Spleen (tissue), 11 donors: ENCODE measurements around the gene TAF1L. TPM values are rescaled to one million over a fixed set of nuclear protein-coding genes. Genes with fewer than 3 reads are reported as not detected.
A peak's percentile ranks its signal among the peaks of the same experiment; 100 is the strongest.
"Not testable (repeated sequence)": the region's sequence is repeated elsewhere in the genome, so short reads cannot be mapped to it uniquely, and the experiment has no call there.

ENCODE experiments used
- DNase-seq: peaks from one replicate; pipeline ENCODE4 v3.0.0-alpha.2; 2020
- H3K27ac ChIP-seq, 8 donors: fragments of 200-600 bp; sonication (generic) in 7 of 8; 1 replicate in 4 of 8; 2 replicates in 4 of 8; pipeline versions ENCODE4 v1.5.0 to v1.8.0; 2016 to 2021; ENCODE audit warnings: inconsistent platforms in 4 of 8, mild to moderate bottlenecking in 4 of 8, moderate library complexity in 1 of 8
- H3K27me3 ChIP-seq, 7 donors: fragments of 200-600 bp; sonication (generic) in 6 of 7; replicated peaks in 1 of 7; 1 replicate in 4 of 7; 2 replicates in 3 of 7; pipeline versions ENCODE4 v1.5.0 to v1.8.0; 2016 to 2021; ENCODE audit warnings: inconsistent platforms in 3 of 7, mild to moderate bottlenecking in 1 of 7
- H3K36me3 ChIP-seq, 6 donors: fragments of 200-600 bp; sonication (generic) in 5 of 6; 1 replicate in 4 of 6; 2 replicates in 2 of 6; pipeline versions ENCODE4 v1.5.0 to v1.8.0; 2016 to 2021; ENCODE audit warnings: inconsistent platforms in 2 of 6
- H3K4me1 ChIP-seq, 6 donors: fragments of 200-600 bp; sonication (generic) in 5 of 6; 1 replicate in 3 of 6; 2 replicates in 3 of 6; pipeline versions ENCODE4 v1.5.0 to v1.8.0; 2016 to 2021; ENCODE audit warnings: inconsistent platforms in 3 of 6
- H3K4me3 ChIP-seq, 8 donors: fragments of 200-600 bp; sonication (generic) in 7 of 8; 1 replicate in 4 of 8; 2 replicates in 4 of 8; pipeline versions ENCODE4 v1.5.0 to v1.8.0; 2016 to 2021; ENCODE audit warnings: inconsistent platforms in 4 of 8, mild to moderate bottlenecking in 4 of 8, moderate library complexity in 2 of 8
- H3K9me3 ChIP-seq, 8 donors: fragments of 200-600 bp; sonication (generic) in 7 of 8; 1 replicate in 4 of 8; 2 replicates in 4 of 8; pipeline versions ENCODE4 v1.5.0 to v1.8.0; 2016 to 2021; ENCODE audit warnings: inconsistent platforms in 4 of 8
- POLR2A ChIP-seq, 3 donors: fragments of 450-650 bp; IDR thresholded peaks; one replicate each; pipeline ENCODE4 v1.5.1; 2017; ENCODE audit warnings: antibody characterized with exemption in 3 of 3, mild to moderate bottlenecking in 1 of 3
- POLR2AphosphoS5 ChIP-seq, 3 donors: sonication (generic); formaldehyde crosslinking; IDR thresholded peaks; one replicate each; pipeline ENCODE4 v1.5.1; 2017; ENCODE audit warnings: antibody characterized with exemption in 3 of 3
- WGBS, 5 donors: extraction: QIAGEN DNeasy Blood & Tissue Kit in 3 of 5; methylation state at CpG; one replicate each; pipeline versions ENCODE4 v1.1.5 to v1.1.7; 2013 to 2018; 5-methylcytosine and 5-hydroxymethylcytosine counted together
- intact Hi-C: fragments of 100-400 bp; cut with DNase I; formaldehyde crosslinking; loops from one replicate; pipeline ENCODE4 v1.15.0; 2023; ENCODE audit warnings: low total_unique reads
- polyA plus RNA-seq, 3 donors: library from polyadenylated mRNA; stranded (reverse); fragments of 200-250 nt; gene quantifications; one replicate each; pipeline ENCODE4 v1.2.1, GENCODE V29; 2013
- total RNA-seq, 7 donors: library from RNA; depleted of rRNA in 3 of 7; stranded (reverse); fragments of >200 nt in 3 of 7; fragmentation: NEBNext Ultra II Directional in 4 of 7; extraction: Animal tissue kit (Norgen Biotek cat#: 25700) in 4 of 7; gene quantifications; one replicate each; pipeline versions ENCODE4 v1.1.0 to v1.2.1, GENCODE V29; 2016 to 2021
- TF ChIP-seq, protein P1 (sequence below), 11 experiments: fragments of 200-600 bp in 7 of 11; fragments of 450-650 bp in 4 of 11; sonication (generic) in 4 of 11; IDR thresholded peaks in 8 of 11; conservative IDR thresholded peaks in 3 of 11; 1 replicate in 7 of 11; 2 replicates in 4 of 11; pipeline versions ENCODE4 v1.4.0 to v1.8.0; 2016 to 2021; ENCODE audit warnings: antibody characterized with exemption in 11 of 11, inconsistent platforms in 4 of 11, mild to moderate bottlenecking in 1 of 11
- donor health status: healthy with polysubstance abuse.
- donor health status: DM: no; HTN: no; CAD: no; lungs with moderate emphysema.
- donor health status: DM: no; HTN: no; CAD: no.
- donor health status: Bipolar disorder and iron deficiency.
- donor health status: healthy.
- donor health status: DM: no; HTN: no; CAD: no.
- donor health status: DM: yes; HTN: yes; CAD: no.

Gene TAF1L
- total and polyA plus RNA-seq, 10 donors, result 0.07 to 0.17 (median 0.10) TPM; not detected in 6

DNA sequence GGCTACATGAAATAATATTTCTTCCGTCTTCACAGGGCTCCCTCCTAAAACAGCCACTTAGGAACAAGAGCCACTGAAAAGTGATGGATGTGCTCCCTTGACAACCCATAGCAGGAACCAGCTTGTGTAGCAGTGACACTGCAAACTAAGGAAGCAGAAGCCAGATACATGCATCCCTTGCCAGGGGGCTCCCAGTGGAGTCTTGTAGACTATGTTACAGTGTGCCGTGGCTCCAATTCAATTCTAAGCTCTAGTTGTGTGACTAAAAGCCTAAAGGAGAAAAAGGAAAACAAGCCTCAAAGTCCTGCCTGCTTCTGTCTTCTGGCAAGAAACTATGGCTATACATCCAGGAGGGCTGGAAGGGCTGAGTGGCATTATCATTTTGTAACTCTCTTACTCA is 12.2 kb upstream of the TAF1L start:
- intact Hi-C loops, result no loop called here
- WGBS, 5 donors, result 61 to 74% (median 71%) methylated on average over 2 of the region's 2 CpGs
- H3K36me3 ChIP-seq, result no peaks in the 10 kb centered on the region
- H3K4me1 ChIP-seq, result no peaks in the 10 kb centered on the region
- no peak overlapping the region for H3K27ac ChIP-seq
- no peak overlapping the region for H3K4me3 ChIP-seq
- H3K27me3 ChIP-seq, result peaks cover 0 to 19% (median 3%) of the 10 kb centered on the region in 7 donors
- H3K9me3 ChIP-seq, result peaks cover 0 to 15% (median 3%) of the 10 kb centered on the region in 8 donors
- no peak for DNase-seq
- TF ChIP-seq POLR2A (IDR thresholded peaks at IDR 0.05), result no peak

DNA sequence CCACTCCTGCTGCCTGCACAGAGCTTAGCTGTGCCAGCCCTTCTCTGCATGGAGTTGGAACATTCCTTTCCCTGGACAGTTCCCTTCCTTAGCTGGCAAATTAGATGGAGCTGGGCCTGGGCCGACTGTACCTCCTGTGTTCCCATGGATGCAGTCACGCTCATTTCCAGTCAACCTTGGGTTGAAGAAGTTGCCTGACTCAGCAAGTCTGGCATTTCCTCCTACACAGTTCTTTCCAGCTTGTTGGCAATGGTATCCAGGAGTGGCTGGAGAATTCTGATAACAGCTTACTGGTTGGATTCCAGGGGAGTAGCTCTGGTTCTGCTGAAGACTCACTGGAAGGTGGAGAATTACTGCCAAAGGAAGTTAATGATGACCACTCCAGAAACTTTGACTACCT is 9.2 kb upstream of the TAF1L start:
- 64 to 79% (median 67%) methylated on average over 2 of the region's 2 CpGs for WGBS, 5 donors
- intact Hi-C loops, result no loop called here

DNA sequence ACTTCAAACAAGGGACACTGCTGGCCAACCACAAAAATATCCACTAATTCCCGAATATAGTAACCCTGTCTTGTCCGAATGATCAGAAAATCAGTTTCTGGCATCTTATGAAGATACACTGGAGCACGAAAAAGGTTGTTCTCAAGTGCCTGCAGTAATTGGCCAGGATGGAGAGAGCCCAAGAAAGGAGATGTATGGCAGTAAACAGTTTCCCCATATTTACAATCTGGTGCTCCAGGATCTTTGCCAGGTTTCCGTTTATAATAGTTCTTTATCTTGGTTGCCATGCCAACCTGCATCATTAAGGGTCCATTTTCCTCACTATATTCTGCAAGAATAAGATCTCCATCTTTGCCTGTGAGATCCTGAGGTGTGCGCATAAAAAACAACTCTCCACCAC is 2.3 kb downstream of the TAF1L start:
- DNase-seq, H3K4me3 ChIP-seq, H3K27ac ChIP-seq, intact Hi-C loops, H3K4me1 ChIP-seq, H3K9me3 ChIP-seq, H3K27me3 ChIP-seq, H3K36me3 ChIP-seq: not testable (repeated sequence)
- WGBS, 5 donors, result 75 to 83% (median 78%) methylated on average over 5 of the region's 5 CpGs

More for the DNA sequence above, 9.2 kb upstream of the TAF1L start:
- Histone ChIP-seq H3K27ac (peak overlapping the region in 6 of 8 donors; percentile 14 to 74 (median 52)), H3K4me1 (no peaks in the 10 kb centered on the region), H3K9me3 (peaks cover 0 to 3% (median 0%) of the 10 kb centered on the region in 8 donors), H3K4me3 (no peak overlapping the region), H3K27me3 (peaks cover 0 to 11% (median 0%) of the 10 kb centered on the region in 7 donors), H3K36me3 (no peaks in the 10 kb centered on the region)
- TF ChIP-seq POLR2A (IDR thresholded peaks at IDR 0.05), result no peak
- TF ChIP-seq, protein P1, sequence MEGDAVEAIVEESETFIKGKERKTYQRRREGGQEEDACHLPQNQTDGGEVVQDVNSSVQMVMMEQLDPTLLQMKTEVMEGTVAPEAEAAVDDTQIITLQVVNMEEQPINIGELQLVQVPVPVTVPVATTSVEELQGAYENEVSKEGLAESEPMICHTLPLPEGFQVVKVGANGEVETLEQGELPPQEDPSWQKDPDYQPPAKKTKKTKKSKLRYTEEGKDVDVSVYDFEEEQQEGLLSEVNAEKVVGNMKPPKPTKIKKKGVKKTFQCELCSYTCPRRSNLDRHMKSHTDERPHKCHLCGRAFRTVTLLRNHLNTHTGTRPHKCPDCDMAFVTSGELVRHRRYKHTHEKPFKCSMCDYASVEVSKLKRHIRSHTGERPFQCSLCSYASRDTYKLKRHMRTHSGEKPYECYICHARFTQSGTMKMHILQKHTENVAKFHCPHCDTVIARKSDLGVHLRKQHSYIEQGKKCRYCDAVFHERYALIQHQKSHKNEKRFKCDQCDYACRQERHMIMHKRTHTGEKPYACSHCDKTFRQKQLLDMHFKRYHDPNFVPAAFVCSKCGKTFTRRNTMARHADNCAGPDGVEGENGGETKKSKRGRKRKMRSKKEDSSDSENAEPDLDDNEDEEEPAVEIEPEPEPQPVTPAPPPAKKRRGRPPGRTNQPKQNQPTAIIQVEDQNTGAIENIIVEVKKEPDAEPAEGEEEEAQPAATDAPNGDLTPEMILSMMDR (IDR thresholded peaks at IDR 0.05 in 8 of 11, conservative IDR thresholded peaks at IDR 0.05 in 3 of 11), result no peak
- peak in 2 of 3 donors; percentile 26 to 80 for TF ChIP-seq POLR2AphosphoS5 (IDR thresholded peaks at IDR 0.05)
- no peak for DNase-seq

DNA sequence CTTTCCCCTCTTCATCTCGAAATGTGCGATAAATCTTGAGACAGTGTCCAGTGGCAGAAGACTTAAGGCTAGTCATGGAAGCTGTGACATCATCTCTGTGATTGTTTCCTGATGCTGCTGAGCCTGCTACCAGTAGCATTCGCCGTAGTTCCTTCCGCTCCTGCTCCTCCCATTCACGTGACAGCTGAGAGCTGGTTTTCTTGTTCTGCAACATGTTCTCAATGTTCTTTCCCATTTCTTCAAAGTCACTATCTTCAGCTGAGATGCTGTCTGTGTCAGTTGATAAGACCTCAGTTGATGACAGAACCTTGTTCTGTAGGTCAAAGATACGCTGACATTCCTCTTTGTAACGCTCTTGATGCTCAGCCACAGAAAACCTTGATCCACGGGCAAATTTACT is 3.5 kb downstream of the TAF1L start:
- H3K4me1 ChIP-seq, result no peaks in the 10 kb centered on the region
- DNase-seq, result no peak
- no peak overlapping the region for H3K4me3 ChIP-seq
- intact Hi-C loops, result no loop called here
- H3K36me3 ChIP-seq, result no peaks in the 10 kb centered on the region
- no peaks in the 10 kb centered on the region for H3K27me3 ChIP-seq
- TF ChIP-seq POLR2AphosphoS5 (IDR thresholded peaks at IDR 0.05) (no peak), POLR2A (IDR thresholded peaks at IDR 0.05) (no peak)
- TF ChIP-seq, protein P1 (IDR thresholded peaks at IDR 0.05 in 8 of 11, conservative IDR thresholded peaks at IDR 0.05 in 3 of 11), result no peak
- peaks cover 0 to 4% (median 0%) of the 10 kb centered on the region in 8 donors for H3K9me3 ChIP-seq
- no peak overlapping the region for H3K27ac ChIP-seq
- 76 to 87% (median 83%) methylated on average over 9 of the region's 9 CpGs for WGBS, 5 donors

DNA sequence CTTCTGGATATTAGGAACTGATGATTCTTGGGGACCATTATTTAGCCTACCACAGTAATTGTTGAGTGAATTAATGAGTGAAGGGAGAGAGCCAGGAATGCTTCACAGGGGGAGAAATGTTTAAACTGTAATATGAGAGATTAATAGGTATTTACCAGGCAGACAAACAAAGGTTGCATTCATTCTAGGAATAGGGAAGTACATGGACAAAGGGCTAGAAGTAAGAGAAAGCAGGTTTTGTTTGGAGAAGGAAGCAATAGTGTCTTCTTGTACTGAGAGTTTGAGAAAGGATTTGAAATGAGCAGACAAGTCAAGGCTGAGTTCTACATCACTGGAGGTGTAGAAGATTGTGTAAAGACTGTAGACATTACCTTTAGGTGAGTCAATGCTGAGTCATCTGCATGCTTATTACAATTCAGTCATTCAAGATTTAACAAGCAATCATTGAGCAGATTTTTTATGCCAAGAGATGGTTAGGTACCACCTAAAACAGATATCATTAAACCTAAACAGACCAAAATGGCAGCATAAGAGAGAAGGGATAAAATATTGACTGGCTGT is 8.0 kb downstream of the TAF1L start:
- no peaks in the 10 kb centered on the region for H3K4me1 ChIP-seq
- peaks cover 0 to 7% (median 0%) of the 10 kb centered on the region in 7 donors for H3K27me3 ChIP-seq
- no peak overlapping the region for H3K4me3 ChIP-seq
- DNase-seq, result no peak
- no peak overlapping the region for H3K27ac ChIP-seq
- no peaks in the 10 kb centered on the region for H3K36me3 ChIP-seq
- H3K9me3 ChIP-seq, result no peaks in the 10 kb centered on the region
- TF ChIP-seq POLR2A (IDR thresholded peaks at IDR 0.05) (no peak), POLR2AphosphoS5 (IDR thresholded peaks at IDR 0.05) (no peak)
- TF ChIP-seq, protein P1 (IDR thresholded peaks at IDR 0.05 in 8 of 11, conservative IDR thresholded peaks at IDR 0.05 in 3 of 11), result no peak
- intact Hi-C loops, result no loop called here
